ENCODE measurements around the gene NHSL2.

NHSL2 gene

GRCh38 chrX:72073633-72074032 lies 163.0 kb downstream of the NHSL2 start:
- no peak for TF ChIP-seq CTCF (IDR thresholded peaks at IDR 0.05)

- no peak for TF ChIP-seq CTCF (IDR thresholded peaks at IDR 0.05)
Observed at GRCh38 chrX:72078411-72078810, 167.8 kb downstream of the NHSL2 start.

GRCh38 chrX:72079607-72080006 lies 169.0 kb downstream of the NHSL2 start:
- TF ChIP-seq CTCF (IDR thresholded peaks at IDR 0.05): no peak

GRCh38 chrX:72080150-72080549 lies 169.5 kb downstream of the NHSL2 start:
- no peak for TF ChIP-seq CTCF (IDR thresholded peaks at IDR 0.05)

GRCh38 chrX:72080800-72081199 lies 170.2 kb downstream of the NHSL2 start:
- TF ChIP-seq CTCF (IDR thresholded peaks at IDR 0.05): no peak

- TF ChIP-seq CTCF (IDR thresholded peaks at IDR 0.05): no peak
Observed at GRCh38 chrX:72081605-72082320, 171.1 kb downstream of the NHSL2 start.

GRCh38 chrX:72083291-72083690 lies 172.6 kb downstream of the NHSL2 start:
- no peak for TF ChIP-seq CTCF (IDR thresholded peaks at IDR 0.05)

- TF ChIP-seq CTCF (IDR thresholded peaks at IDR 0.05): no peak
Observed at GRCh38 chrX:72084114-72084513, 173.5 kb downstream of the NHSL2 start.
